Ammon's horn (tissue), 1 donor: Measurements from ENCODE around the gene SCD.
"Not testable (repeated sequence)": the region's sequence is repeated elsewhere in the genome, so short reads cannot be mapped to it uniquely, and the experiment has no call there.

Source experiments
- DNase-seq: peaks from one replicate; pipeline ENCODE4 v3.0.0-alpha.2; 2016; ENCODE audit warnings: low spot score

SCD gene

DNA sequence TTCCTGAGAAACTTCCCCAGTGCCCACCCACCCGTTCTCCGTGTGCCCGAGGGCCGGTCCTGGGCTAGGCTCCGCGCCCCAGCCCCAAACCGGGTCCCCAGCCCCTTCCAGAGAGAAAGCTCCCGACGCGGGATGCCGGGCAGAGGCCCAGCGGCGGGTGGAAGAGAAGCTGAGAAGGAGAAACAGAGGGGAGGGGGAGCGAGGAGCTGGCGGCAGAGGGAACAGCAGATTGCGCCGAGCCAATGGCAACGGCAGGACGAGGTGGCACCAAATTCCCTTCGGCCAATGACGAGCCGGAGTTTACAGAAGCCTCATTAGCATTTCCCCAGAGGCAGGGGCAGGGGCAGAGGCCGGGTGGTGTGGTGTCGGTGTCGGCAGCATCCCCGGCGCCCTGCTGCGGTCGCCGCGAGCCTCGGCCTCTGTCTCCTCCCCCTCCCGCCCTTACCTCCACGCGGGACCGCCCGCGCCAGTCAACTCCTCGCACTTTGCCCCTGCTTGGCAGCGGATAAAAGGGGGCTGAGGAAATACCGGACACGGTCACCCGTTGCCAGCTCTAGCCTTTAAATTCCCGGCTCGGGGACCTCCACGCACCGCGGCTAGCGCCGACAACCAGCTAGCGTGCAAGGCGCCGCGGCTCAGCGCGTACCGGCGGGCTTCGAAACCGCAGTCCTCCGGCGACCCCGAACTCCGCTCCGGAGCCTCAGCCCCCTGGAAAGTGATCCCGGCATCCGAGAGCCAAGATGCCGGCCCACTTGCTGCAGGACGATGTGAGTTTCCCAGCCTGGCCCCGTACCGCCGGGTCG is at the start of gene SCD:
Gene SCD (plus strand): TSS at position 469 of the 803 bp plus-strand sequence. CDS start 272 bp downstream, at position 741.
- DNase-seq = peak; percentile 100

DNA sequence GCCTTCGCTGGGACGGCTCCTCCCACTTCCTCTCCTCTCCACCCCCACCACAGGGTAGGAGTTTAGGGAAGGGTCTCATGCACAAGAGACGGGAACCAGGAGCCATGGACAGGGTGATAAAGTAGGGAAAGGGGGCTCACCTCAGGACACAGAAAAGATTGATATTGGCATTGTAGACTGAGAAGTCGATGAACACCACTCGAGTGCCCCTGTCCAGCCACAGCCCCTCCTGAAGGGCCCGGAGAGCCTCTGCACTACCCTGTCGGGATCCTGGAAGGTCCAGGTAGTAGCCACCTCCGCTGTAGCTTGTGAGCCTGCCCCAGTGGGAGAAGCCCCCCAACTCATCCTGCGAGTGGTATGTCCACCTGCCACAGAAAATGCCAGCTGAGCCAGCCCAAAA is 49.8 kb upstream of the SCD start:
- DNase-seq = no peak

DNA sequence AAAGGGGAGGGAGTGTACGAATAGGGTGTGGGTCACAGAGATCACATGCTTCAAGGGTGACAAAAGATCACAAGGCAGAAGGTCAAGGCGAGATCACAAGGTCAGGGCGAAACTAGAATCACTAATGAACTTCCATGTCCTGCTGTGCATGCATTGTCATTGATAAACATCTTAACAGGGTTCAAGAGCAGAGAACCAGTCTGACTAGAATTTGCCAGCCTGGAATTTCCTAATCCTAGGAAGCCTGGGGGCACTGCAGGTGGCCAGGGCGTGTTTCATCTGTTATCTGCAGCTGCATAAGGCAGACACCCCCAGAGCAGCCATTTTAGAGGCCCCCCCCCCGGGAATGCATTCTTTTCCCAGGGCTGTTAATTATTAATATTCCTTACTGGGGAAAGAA is 45.9 kb upstream of the SCD start:
- not testable (repeated sequence) for DNase-seq

DNA sequence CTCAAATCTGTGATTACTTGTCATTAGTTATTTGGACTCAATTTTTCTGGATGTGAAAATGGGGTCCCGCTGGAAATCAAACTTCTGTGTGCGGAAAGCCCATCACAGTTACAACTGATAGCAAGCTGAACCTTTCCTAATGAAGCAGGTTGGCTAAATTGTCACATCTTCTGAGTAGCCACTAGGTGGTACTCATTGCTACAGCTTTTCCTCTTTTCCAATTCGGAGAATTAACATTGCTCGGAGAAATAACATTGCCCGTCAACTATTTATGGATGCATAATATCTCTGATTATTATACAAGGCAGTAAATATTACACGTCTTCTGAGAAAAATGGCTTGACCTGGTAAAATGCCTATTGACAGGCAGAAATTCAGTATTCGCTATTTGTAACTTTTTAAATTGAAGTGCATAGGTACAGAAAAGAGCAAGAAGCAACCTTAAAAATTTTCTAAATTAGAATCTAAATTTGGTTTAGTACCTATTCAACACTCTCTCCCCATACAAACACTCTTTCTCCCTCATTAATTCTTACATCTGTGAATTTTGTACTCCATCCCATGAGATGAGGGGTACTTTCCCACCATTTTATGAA is 43.2 kb upstream of the SCD start:
- peak; percentile 68 for DNase-seq

DNA sequence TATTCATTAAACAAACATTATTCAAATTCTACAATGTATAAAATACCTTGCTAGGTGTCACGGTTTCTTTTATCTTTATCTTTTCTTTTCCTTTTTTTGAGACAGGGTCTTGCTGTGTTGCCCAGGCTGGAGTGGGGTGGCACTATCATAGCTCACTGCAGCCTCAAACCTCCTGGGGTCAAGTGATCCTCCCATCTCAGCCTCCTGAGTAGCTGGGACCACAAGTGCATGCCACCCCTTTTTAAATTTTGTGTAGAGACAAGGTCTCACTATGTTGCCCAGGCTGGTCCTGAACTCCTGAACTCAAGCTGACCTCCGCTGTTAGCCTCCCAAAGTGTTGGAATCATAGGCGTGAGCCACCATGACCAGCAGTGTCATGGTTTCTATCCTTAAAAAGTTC is 42.6 kb upstream of the SCD start:
- DNase-seq = no peak

DNA sequence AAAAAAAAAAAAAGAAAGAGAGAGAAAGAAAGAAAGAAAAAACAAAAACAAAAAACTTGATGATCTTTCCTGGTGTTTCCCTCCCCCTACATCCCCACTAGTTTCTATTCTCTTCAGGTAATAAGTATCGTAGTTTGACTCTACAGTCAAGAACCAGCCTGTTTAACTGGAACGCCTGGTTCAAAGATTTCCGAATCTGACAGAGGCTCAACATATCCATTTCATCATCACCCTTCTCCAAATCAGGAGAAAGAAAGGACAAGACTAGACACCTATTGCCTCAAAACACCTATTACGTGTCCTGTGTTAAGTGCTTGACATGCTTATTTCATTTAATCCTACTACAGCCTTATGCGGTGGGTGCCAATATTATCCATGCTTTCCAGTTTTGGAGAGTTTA is 40.2 kb upstream of the SCD start:
- no peak for DNase-seq

DNA sequence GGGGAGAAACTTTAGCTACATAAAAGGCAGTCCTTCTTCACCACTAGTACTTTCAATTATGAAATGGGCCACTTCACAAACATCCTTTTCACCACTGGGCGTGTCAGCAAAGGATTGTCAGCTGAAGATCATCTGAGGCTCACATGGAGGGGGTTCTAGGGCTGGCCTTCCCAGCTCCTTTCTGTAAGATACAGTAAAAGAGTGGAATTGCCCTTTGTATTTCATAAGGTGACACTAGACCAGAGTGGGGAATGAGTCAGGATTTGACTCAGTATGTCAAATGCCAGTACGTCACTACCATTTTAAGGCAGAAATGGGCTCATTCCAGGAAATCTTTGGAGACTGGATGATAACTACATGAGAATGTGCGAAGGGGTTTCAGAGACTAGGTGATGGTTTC is 39.3 kb upstream of the SCD start:
- DNase-seq = no peak

DNA sequence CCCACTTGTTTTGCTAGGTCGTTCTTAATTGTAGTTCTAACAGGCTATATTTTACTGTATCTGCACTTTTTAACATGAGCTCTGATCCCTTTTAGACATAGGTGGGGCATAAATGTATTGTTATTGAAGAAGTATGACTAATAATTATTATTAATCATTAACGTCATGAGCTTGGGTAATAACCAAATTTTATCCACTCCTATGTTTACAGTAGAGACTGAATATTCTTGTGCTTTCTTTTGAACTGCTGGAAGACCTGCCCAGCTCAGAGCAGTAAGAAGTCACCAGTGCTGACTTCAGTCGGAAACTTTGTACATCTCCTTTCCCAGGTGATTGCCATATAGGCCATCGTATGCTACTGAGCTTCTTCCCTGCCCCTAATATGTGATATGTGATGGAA is 35.7 kb upstream of the SCD start:
- no peak for DNase-seq

DNA sequence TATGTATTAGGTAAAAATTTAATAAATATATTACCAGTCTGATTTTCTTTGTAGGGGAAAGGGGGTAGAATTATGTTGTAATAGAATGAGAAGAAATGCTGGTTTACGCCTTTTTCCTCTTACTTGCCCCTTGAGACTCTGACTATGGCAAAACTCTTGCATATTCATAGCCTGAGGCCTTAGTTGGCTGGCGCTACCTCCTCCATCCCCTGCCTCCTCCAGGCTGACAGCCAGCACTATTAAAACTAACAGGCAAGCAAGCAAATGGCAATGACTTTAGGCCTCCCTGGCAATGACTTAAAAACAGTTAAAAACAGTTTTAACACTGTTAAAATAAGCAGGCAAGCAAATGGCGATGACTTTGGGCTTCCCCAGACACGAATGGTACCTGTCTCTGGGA is 31.4 kb upstream of the SCD start:
- no peak for DNase-seq

DNA sequence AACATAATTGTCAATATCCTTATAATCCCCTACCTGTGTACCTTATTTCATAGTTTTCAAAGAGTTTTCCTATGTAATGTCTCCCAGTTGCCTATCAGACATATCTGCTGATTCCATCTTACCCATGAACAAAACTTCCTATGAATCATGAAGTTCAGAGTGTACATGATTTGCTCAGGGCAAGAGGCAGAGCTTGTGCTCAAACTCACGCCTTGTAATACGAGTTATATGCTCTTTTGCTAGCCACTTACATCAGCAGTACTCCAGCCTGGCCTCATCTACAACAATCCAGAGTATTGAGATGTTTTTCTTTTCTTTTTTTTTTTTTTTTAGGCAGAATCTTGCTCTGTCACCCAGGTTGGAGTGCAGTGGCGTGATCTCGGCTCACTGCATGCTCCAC is 28.8 kb upstream of the SCD start:
- DNase-seq = no peak

DNA sequence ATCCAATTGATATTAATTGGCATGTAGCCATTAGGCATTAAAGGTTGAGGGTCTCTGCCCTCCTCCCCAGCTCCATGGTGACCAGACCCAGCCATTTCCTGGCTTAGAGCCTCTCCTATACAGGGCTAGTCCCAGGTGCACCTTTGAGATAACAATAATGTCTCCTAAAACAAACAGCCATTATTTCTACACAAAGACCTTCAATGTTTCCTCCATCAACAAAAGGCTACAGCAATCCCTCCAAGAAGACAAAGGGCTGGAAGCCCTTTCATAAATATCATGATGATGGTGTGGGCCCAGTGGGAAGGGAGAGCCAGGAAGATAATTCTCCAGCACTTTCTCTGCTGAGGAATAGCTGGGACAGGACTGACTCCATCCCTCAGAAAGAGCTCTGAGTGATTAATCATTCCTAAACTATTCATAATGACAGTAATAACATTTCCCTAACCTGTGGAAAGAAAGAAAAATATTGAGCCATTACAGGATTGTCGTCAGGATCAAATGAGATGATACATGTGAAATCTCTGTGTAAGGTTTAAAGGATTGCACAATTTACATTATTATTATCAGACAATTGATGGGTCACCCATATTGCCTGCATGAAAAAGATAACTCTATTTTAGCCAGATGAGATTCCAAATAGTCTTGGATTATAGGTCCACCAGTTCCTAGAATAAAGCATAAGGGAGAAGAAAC is 27.2 kb upstream of the SCD start:
- peak; percentile 66 for DNase-seq

DNA sequence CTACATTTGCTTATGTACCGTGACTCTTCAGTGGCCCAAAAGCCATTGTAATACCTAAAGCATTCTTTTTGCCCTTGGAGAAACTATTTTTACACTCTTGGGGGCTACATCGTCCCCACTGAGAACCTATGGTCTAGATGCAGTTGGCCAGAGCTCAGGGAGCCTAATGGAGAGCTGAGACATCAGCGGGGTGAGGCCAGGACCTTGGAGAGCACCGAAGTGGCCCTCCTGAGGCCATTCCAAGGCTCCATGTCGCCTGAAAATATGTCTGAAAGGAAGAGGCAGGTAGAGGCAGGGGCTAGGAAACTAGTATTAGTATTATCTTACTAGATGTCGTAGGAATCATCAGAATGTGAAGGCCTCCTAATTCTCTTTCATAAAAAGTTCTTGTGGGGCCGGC is 21.9 kb upstream of the SCD start:
- no peak for DNase-seq

DNA sequence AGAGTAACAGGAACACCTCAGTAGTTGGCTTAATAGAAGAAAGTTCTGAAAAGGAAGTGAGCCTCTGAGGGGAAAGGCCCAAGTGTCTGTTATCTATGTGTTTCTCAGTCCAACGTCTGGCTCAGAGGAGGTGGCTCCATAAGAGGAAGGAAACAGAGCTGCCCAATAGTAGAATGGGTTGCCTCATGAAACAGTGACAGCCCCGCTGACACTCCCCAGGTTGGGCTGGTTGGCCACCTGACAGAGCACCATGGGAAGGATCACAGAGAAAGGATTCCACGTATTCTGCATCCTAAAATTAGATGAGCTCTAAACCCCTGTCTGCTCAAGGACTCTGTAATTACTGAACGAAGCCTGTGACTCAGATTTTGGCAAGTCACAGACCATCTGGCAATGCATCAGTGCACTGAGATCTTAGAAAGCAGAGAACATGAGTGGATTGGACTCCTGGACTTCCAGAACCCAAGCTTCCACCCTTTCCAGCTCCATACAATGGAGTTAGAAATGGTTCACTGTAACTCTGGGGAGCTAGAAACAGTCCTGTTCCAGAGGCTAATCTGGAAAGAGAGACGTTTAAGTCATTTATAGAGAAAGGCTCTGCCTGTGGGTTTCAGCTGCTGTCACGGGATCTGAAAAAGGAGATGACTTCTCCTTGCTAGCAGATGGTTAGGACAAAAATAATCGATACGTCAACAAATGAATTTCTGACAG is 19.9 kb upstream of the SCD start:
- DNase-seq = peak; percentile 72

DNA sequence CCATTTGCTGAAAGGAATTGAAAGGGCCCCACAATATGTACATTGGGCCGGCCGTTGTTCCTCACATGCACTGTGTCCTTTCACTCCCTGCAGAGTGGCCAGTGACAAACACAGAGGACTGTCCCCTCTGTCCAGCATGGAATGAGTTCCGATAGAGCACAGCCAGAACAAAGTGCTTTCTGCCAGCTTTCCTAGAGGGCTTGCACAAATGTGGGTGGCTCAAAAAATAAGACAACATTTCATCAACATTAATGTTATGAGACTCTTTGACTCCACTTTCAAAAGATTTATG is 19.4 kb upstream of the SCD start:
- no peak for DNase-seq

DNA sequence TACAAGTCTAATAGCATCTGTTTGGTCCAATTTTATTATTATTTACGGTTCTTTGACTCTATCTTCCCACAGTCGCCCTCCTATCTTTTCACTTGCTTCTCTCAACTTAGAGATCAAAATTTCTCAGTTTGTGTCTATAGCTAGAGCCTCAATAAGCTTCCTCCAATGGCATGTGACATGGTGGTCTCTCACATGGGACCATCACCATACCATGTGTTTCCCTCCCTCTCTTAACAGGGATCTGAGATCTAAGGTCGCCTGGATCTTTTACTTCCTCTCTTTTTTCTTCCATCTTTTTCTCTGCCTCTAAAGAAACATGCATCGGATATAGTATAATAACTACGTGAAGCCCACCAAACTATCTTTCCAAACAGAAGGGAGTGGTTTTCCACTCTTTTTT is 18.8 kb upstream of the SCD start:
- DNase-seq = no peak

DNA sequence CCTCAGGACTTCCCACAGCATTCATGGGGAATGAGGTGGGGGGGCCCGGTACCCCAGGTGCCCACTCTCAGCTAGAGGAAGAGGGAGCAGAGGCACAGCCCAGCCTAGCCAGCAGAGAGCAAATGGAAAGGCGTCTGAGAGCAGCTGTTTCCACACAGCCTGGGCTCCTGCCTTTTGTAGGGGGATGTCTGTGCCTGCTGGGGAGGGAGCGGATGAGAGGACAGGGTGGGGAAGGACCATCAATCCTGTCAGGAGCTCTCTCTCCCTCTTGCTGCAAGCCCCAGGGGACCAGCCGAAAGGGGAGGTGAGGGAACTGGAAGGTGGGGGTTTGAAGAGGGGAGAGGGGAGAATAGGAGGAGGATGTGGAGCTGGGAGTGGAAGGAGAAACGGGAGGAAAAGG is 17.0 kb upstream of the SCD start, which contains the start of gene PKD2L1:
Gene PKD2L1 (minus strand): TSS at position 150 of the 400 bp plus-strand sequence. CDS start 125 bp downstream, at position 25.
- no peak for DNase-seq

DNA sequence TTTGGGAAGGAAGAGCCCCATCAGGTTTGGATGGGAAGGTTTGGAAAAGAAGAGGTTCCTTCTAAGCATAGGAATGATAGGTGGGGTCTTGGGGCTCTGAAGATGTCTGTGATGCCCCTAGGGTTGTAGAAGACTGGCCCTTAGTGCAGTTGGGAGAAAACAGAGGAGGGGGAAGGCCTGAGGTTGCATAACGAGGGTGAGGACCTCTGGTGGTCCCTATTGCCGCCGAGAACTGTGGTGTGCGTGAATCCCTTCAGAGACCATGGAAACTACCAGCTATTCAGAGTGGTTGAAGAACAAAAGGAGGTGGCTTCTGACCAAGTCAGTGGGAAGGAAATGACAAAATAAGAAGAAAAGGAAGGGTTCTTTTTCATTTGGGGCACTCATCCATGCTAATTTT is 13.9 kb upstream of the SCD start:
- no peak for DNase-seq

DNA sequence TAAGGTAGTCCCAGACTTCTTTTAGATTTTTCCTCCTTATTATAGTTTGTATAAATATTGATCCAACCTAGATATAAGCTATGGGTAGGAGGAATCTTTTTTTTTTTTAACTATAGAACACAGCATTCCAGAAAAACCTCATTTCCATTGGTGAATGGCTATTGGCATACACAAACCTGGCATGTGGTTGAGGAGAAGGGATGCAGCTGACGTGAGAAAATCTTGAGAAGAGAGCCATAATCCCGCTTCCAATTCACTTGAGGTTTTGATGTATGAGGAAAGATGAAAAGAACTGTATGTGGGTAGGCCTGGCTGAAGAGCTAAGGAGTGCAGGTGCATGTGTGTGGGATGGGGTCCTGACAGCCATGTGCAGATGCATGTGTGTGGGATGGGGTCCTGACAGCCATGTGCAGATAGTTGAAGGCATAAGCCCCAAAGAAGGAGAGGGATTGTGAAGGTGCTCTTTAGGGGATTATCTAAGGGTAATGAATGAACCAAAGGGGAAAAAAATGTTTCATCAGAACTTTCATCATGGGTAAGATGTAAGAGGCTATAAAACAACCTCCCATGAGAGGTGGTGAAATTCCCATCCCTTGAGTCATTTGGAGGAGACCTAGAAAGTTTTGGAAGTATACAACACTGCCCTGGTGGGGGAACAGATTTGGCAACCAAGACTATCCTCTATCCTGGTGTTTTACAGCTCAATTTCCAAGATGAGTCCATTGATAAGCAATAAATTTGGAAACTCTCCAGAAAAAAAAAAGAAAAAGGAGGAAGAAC is 13.2 kb upstream of the SCD start:
- no peak for DNase-seq

DNA sequence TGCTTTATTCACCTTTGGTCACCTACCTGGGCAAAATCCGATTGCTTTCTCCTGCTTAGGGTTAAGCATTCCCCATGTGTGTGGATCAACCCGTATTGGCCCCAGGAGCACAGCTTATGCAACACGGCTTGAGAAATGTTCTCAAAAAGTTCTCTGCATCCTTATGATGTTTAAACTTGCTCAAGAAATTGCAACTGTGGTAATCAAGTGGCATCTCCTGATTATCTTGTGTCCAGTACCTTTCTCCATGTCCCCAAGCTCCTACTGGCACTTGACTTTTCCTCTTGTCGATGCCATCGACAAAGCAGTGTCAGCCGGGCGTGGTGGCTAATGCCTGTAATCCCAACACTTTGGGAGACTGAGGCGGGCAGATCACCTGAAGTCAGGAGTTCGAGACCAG is 12.3 kb upstream of the SCD start:
- DNase-seq = no peak

DNA sequence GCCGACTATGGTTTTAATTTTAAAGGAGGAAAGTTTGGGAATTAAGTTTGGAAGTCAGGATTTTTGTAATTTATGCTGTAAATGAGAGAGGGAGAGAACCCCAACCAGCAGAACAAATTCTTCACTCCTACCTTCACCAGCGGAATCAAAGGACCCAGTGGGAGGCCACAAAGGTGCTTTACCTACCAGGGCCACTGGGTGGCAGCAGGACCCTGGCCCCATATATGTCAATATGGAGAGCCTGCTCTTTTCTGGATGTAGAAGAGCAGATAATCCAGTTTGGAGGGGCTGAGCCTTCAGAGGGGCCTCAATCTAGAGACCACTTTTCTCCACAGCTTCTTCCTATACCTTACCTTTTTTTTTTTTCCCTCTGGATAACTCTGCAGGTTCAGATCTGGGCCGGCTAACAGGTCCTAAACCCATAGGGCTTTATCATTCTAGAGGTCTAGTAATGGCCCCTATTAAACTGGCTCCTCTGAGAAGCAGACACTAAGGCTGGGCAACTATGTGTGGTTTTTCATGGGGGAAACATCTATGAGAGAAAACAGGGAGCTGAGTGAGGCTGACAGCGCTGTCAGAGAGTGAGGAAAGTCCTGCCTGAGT is 8.5 kb upstream of the SCD start:
- DNase-seq = peak; percentile 85

DNA sequence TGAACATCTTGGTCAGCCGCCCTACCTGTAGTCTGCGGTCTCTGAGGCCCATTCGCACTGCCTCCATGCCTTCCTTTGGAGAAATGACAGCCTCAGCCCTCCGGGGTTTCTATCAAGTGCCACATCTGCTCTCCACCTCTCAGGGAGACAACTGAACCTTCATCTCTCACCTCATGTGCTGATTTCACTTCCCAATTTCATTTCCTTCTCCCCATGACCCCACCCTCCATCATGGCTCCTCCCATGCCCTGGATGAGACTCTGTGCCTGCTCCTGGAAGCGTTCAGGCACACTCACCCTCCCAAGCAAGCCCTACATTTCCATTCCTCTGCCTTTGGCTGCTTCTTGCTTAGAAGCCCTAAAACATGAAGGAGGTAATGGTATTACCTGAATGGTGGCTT is 7.8 kb upstream of the SCD start:
- no peak for DNase-seq
